MCF 10A (cell line): ENCODE data around the gene GSG1. TPM values are rescaled to one million over a fixed set of nuclear protein-coding genes. Genes with fewer than 3 reads are reported as not detected.
A peak's percentile ranks its signal among the peaks of the same experiment; 100 is the strongest.

Source experiments
- BruUV-seq: library from RNA; stranded (reverse); fragments of 400-500 nt; replicated peaks from 2 replicates; lab custom pipeline; 2021; lab: Mats Ljungman, UMichigan
- CTCF ChIA-PET: fragments of 300-600 bp; sonication (Branson Sonifier 250); formaldehyde crosslinking; extraction: SDS; loops from one replicate; lab custom pipeline; 2021; ENCODE audit warnings: antibody characterized with exemption, inconsistent platforms; lab: Yijun Ruan, JAX
- POLR2A ChIA-PET: fragments of 300-600, 350-650 bp; sonication (Branson Sonifier 250); formaldehyde crosslinking; extraction: SDS; loops from one replicate; lab custom pipeline; 2020; ENCODE audit warnings: antibody characterized with exemption, inconsistent platforms; lab: Yijun Ruan, JAX
- DNase-seq: peaks from one replicate; pipeline ENCODE4 v3.0.0-alpha.2; 2018; ENCODE audit not compliant: unreplicated experiment
- H3K27ac Mint-ChIP-seq: one replicate; pipeline ENCODE4 v1.8.0; 2022; ENCODE audit warnings: mild to moderate bottlenecking, low read depth, mixed read lengths; ENCODE audit not compliant: unreplicated experiment
- H3K27me3 Mint-ChIP-seq: one replicate; pipeline ENCODE4 v1.8.0; 2022; ENCODE audit warnings: mixed read lengths; ENCODE audit not compliant: insufficient read depth, unreplicated experiment
- H3K36me3 Mint-ChIP-seq: one replicate; pipeline ENCODE4 v1.8.0; 2022; ENCODE audit warnings: mild to moderate bottlenecking, moderate library complexity, mixed read lengths; ENCODE audit not compliant: insufficient read depth, unreplicated experiment
- H3K4me1 Mint-ChIP-seq: one replicate; pipeline ENCODE4 v1.8.0; 2022; ENCODE audit warnings: mixed read lengths; ENCODE audit not compliant: insufficient read depth, unreplicated experiment
- H3K4me3 Mint-ChIP-seq: one replicate; pipeline ENCODE4 v1.8.0; 2022; ENCODE audit warnings: mild to moderate bottlenecking, moderate library complexity, mixed read lengths; ENCODE audit not compliant: unreplicated experiment
- H3K9me3 Mint-ChIP-seq: one replicate; pipeline ENCODE4 v1.8.0; 2022; ENCODE audit warnings: mixed read lengths; ENCODE audit not compliant: unreplicated experiment
- intact Hi-C: fragments of 100-400 bp; cut with micrococcal nuclease; formaldehyde crosslinking; loops from 2 replicates; pipeline ENCODE4 v1.14.1; 2022
- total RNA-seq: library from RNA; stranded (reverse); gene quantifications from 2 replicates; pipeline ENCODE4 v1.2.3, GENCODE V29; 2022
- TF ChIP-seq, protein P1 (sequence below): fragments of 200-600 bp; IDR thresholded peaks from one replicate; pipeline ENCODE4 v1.8.0; 2022; ENCODE audit warnings: antibody characterized with exemption, mild to moderate bottlenecking; ENCODE audit not compliant: unreplicated experiment

GSG1 gene
- total RNA-seq, 1 experiment from 2014 or later = not detected

DNA sequence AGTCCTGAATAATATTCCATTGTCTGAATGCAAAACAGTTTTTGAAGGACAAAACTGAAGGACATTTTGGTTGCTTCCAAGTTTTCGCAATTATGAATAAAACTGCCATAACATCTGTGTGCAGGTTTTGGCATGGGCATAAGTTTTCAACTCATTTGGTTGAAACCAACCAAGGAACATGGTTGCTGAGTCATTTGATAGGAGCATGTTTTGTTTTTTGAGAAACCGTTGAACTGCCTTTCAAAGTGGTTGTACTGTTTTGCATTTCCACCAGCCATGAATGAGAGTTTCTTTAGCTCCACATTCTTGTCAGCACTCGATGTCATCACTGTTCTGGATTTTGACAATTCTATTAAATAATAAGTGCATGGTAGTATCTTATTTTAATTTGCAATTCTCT lies 23.0 kb upstream of the GSG1 start:
- no peak overlapping the region for H3K4me3 Mint-ChIP-seq
- peaks cover 22% of the 10 kb centered on the region for H3K4me1 Mint-ChIP-seq
- peak; percentile 37 for DNase-seq
- H3K27me3 Mint-ChIP-seq = no peaks in the 10 kb centered on the region
- H3K27ac Mint-ChIP-seq = no peak overlapping the region
- H3K9me3 Mint-ChIP-seq = no peaks in the 10 kb centered on the region
- TF ChIP-seq, protein P1, sequence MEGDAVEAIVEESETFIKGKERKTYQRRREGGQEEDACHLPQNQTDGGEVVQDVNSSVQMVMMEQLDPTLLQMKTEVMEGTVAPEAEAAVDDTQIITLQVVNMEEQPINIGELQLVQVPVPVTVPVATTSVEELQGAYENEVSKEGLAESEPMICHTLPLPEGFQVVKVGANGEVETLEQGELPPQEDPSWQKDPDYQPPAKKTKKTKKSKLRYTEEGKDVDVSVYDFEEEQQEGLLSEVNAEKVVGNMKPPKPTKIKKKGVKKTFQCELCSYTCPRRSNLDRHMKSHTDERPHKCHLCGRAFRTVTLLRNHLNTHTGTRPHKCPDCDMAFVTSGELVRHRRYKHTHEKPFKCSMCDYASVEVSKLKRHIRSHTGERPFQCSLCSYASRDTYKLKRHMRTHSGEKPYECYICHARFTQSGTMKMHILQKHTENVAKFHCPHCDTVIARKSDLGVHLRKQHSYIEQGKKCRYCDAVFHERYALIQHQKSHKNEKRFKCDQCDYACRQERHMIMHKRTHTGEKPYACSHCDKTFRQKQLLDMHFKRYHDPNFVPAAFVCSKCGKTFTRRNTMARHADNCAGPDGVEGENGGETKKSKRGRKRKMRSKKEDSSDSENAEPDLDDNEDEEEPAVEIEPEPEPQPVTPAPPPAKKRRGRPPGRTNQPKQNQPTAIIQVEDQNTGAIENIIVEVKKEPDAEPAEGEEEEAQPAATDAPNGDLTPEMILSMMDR = no peak
- CTCF ChIA-PET = interaction anchor here (0.6 to 1.0 kb wide), 3 partner anchors 9 to 144 kb away, joined by 3 to 5 read pairs (median 4); no protein-coding TSS in a partner anchor
- H3K36me3 Mint-ChIP-seq = no peaks in the 10 kb centered on the region
- intact Hi-C loops = no loop called here
- no TSS peak for BruUV-seq
- POLR2A ChIA-PET = interaction anchor here (0.9 to 1.8 kb wide), 3 partner anchors 9 to 28 kb away, joined by 4 to 5 read pairs (median 4); no protein-coding TSS in a partner anchor

DNA sequence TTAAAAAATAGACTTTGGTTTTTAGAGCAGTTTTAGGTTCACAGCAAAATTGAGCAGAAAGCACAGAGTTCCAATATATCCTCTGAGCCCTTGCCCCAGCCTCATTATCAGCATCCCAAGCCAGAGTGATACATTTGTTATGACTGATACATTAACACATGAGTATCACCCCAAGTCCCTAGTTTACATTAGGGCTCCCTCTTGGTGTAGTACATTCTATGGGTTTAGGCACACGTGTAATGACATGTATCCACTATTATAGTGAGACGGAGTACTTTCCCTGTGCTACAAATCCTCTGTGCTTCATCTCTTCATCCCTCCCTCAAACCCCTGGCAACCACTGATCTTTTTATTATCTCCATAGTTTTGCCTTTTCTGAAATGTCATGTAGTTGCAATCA lies 22.5 kb upstream of the GSG1 start:
- intact Hi-C loops = no loop called here
- BruUV-seq = no TSS peak
- ChIA-PET CTCF (interaction anchor here (1.0 kb wide), 1 partner anchor 9 kb away, joined by 4 read pairs; no protein-coding TSS in a partner anchor), POLR2A (interaction anchor here (1.4 to 1.8 kb wide), 2 partner anchors 9 to 10 kb away, joined by 4 to 5 read pairs; no protein-coding TSS in a partner anchor)
- Mint-ChIP-seq H3K36me3 (no peaks in the 10 kb centered on the region), H3K27ac (no peak overlapping the region), H3K27me3 (no peaks in the 10 kb centered on the region), H3K4me1 (peaks cover 17% of the 10 kb centered on the region), H3K4me3 (no peak overlapping the region), H3K9me3 (no peaks in the 10 kb centered on the region)
- TF ChIP-seq, protein P1 = no peak
- DNase-seq = no peak

DNA sequence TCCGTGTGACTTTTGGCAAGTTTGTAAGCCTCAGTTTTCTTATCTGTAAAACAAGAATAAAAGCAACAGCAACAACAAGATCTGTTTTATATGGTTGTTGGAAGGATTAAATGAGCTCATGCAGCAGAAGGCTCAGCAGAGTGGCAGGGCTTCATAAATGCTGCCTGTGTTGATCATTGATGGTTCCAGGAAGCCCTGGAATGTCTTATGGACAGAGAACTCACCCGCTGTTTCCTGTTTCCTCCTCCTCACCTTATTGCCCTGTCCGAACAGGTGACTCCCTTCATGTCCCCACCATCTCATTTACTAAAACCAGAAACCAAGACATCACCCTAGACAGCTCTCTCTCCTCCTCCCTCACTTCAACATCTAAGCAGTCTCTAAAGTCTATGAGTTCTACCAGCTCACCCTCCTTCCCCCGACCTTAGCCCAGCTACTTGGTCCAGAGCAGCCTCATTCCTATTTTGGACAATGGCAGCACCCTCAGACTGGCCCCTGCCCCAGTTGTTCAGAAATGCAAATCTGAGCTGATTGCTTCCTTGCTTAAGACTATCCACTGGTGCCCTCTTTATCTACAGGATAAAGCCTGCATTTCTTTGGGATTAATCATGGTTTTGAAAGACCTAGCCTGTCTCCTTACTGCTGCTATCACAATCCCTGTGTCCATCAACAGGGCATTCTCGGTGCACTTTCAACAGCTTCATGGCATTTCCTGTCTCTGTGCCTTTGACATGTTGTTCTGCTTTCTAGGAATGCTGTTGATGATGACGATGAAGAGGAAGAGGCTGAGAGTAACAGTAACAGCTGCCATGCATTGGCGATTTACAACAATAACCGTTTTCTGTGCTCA lies 21.4 kb upstream of the GSG1 start:
- intact Hi-C loops = no loop called here
- no peaks in the 10 kb centered on the region for H3K9me3 Mint-ChIP-seq
- CTCF ChIA-PET = interaction anchor here (0.6 to 1.6 kb wide), 6 partner anchors 9 to 1538 kb away, joined by 3 to 8 read pairs (median 4); no protein-coding TSS in a partner anchor
- peak; percentile 56 for DNase-seq
- peaks cover 12% of the 10 kb centered on the region for H3K4me1 Mint-ChIP-seq
- TF ChIP-seq, protein P1 = no peak
- no peak overlapping the region for H3K4me3 Mint-ChIP-seq
- BruUV-seq = no TSS peak
- POLR2A ChIA-PET = interaction anchor here (0.9 to 1.1 kb wide), 4 partner anchors 10 to 23 kb away, joined by 3 to 8 read pairs (median 4); no protein-coding TSS in a partner anchor
- H3K27ac Mint-ChIP-seq = no peak overlapping the region
- H3K27me3 Mint-ChIP-seq = no peaks in the 10 kb centered on the region
- H3K36me3 Mint-ChIP-seq = no peaks in the 10 kb centered on the region

DNA sequence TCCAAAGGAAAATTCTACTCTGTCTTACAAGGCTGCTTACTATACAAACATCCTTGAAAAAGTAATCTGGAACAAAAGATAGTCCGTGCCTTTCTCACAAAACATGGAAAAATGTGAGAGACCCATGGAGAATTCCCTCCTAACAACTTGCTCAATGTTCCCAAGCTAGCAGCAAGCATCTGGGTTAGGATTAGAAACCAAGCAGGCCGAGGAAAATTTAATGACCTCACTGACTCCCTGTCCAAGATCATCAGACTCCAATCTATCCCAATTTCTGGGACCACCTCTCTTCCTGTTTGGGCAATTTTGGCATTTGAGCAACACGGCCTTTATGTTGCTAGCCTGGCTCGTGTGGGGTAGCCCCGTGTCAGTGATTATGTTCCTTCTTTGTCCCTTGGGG lies 18.1 kb upstream of the GSG1 start:
- Mint-ChIP-seq H3K27ac (no peak overlapping the region), H3K4me3 (no peak overlapping the region), H3K36me3 (no peaks in the 10 kb centered on the region), H3K27me3 (no peaks in the 10 kb centered on the region), H3K9me3 (no peaks in the 10 kb centered on the region), H3K4me1 (peaks cover 12% of the 10 kb centered on the region)
- no TSS peak for BruUV-seq
- ChIA-PET POLR2A (no interaction called here), CTCF (interaction anchor here (1.0 kb wide), 1 partner anchor 15 kb away, joined by 4 read pairs; no protein-coding TSS in a partner anchor)
- intact Hi-C loops = no loop called here
- TF ChIP-seq, protein P1 = no peak
- no peak for DNase-seq
